ENCODE results near the gene KANSL1.

GRCh38 chr17:46117850-46118696 is 75.2 kb downstream of the KANSL1 start:
- TF ChIP-seq CTCF (IDR thresholded peaks at IDR 0.05; ENCODE audit: poor library complexity, severe bottlenecking), result no peak
- no peak for TF ChIP-seq POLR2AphosphoS5 (IDR thresholded peaks at IDR 0.05)
- no peak for TF ChIP-seq TAF1 (IDR thresholded peaks at IDR 0.05; ENCODE audit: low read depth)
